ENCODE measurements around the gene SPACA9.

GRCh38 chr9:132873403-132873802 is 5.3 kb upstream of the SPACA9 start:
- TF ChIP-seq, protein P1, sequence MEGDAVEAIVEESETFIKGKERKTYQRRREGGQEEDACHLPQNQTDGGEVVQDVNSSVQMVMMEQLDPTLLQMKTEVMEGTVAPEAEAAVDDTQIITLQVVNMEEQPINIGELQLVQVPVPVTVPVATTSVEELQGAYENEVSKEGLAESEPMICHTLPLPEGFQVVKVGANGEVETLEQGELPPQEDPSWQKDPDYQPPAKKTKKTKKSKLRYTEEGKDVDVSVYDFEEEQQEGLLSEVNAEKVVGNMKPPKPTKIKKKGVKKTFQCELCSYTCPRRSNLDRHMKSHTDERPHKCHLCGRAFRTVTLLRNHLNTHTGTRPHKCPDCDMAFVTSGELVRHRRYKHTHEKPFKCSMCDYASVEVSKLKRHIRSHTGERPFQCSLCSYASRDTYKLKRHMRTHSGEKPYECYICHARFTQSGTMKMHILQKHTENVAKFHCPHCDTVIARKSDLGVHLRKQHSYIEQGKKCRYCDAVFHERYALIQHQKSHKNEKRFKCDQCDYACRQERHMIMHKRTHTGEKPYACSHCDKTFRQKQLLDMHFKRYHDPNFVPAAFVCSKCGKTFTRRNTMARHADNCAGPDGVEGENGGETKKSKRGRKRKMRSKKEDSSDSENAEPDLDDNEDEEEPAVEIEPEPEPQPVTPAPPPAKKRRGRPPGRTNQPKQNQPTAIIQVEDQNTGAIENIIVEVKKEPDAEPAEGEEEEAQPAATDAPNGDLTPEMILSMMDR (IDR thresholded peaks at IDR 0.05), result no peak
- TF ChIP-seq POLR2A (IDR thresholded peaks at IDR 0.05), result no peak

Data from suprapubic skin (tissue), 3 donors.